Measurements from ENCODE around the gene TAGLN. TPM values are rescaled to one million over a fixed set of nuclear protein-coding genes. Genes with fewer than 3 reads are reported as not detected.

TAGLN gene
- total and polyA plus RNA-seq, 4 donors, result 4,857 to 13,815 (median 11,407) TPM

GRCh38 chr11:117256573-117256972 lies 57.4 kb downstream of the TAGLN start:
- Histone ChIP-seq H3K4me3 (ENCODE audit: low read length in 2 of 2) (no peak overlapping the region), H3K4me1 (ENCODE audit: control insufficient read depth in 1 of 2, insufficient read depth in 2 of 2, low read length in 2 of 2) (no peaks in the 10 kb centered on the region), H3K27ac (ENCODE audit: low read depth in 1 of 2, low read length in 2 of 2) (no peak overlapping the region), H3K36me3 (ENCODE audit: control insufficient read depth in 1 of 2, insufficient read depth in 2 of 2, low read length in 1 of 2) (peaks cover 1 to 3% of the 10 kb centered on the region in 2 donors), H3K27me3 (ENCODE audit: control insufficient read depth in 1 of 2, insufficient read depth in 2 of 2, low read length in 1 of 2) (no peaks in the 10 kb centered on the region), H3K9me3 (ENCODE audit: control insufficient read depth, low read length) (no peaks in the 10 kb centered on the region)
- DNase-seq (no peak), ATAC-seq (ENCODE audit: low FRiP score) (no peak)
- intact Hi-C loops (cut with DNase I), result no loop called here
- WGBS, 2 donors, result 45 to 65% methylated on average over 2 of the region's 2 CpGs

Other genes with a start within 250 kb of the TAGLN start
- gene SIK3, start 100.9 kb upstream of the TAGLN start, total RNA-seq, result 10 to 100 TPM; 59.2 to 64.2 TPM
- gene SIK3, start 100.9 kb upstream of the TAGLN start, polyA plus RNA-seq, result 10 to 100 TPM in 1 of 2 donors, 1 to 10 TPM in 1; 6.4 to 18.8 TPM
- gene PAFAH1B2, start 55.1 kb upstream of the TAGLN start, total RNA-seq, result 10 to 100 TPM; 69.9 to 73.5 TPM
- 10 to 100 TPM; 18.2 to 20.5 TPM for gene PAFAH1B2, start 55.1 kb upstream of the TAGLN start, polyA plus RNA-seq
- 10 to 100 TPM; 51.2 to 81.3 TPM for gene SIDT2, start 20.6 kb upstream of the TAGLN start, total RNA-seq
- gene SIDT2, start 20.6 kb upstream of the TAGLN start, polyA plus RNA-seq, result 10 to 100 TPM; 10.4 to 62.9 TPM
- gene PCSK7, start 32.7 kb downstream of the TAGLN start, total RNA-seq, result 10 to 100 TPM; 52.8 to 71.5 TPM
- 10 to 100 TPM; 23.5 to 57.0 TPM for gene PCSK7, start 32.7 kb downstream of the TAGLN start, polyA plus RNA-seq
- 10 to 100 TPM; 27.2 to 32.7 TPM for gene RNF214, start 33.3 kb downstream of the TAGLN start, total RNA-seq
- 10 to 100 TPM; 10.9 to 16.7 TPM for gene RNF214, start 33.3 kb downstream of the TAGLN start, polyA plus RNA-seq
- 10 to 100 TPM in 1 of 2 donors, 1 to 10 TPM in 1; 9.8 to 11.5 TPM for gene BACE1-AS, start 92.0 kb downstream of the TAGLN start, total RNA-seq
- 1 to 10 TPM; 1.3 to 5.0 TPM for gene BACE1-AS, start 92.0 kb downstream of the TAGLN start, polyA plus RNA-seq
- gene BACE1, start 116.9 kb downstream of the TAGLN start, total RNA-seq, result 10 to 100 TPM; 29.0 to 36.3 TPM
- 10 to 100 TPM in 1 of 2 donors, 1 to 10 TPM in 1; 5.5 to 20.7 TPM for gene BACE1, start 116.9 kb downstream of the TAGLN start, polyA plus RNA-seq
- 10 to 100 TPM; 29.3 to 51.2 TPM for gene CEP164, start 128.5 kb downstream of the TAGLN start, total RNA-seq
- 10 to 100 TPM in 1 of 2 donors, 1 to 10 TPM in 1; 7.1 to 41.8 TPM for gene CEP164, start 128.5 kb downstream of the TAGLN start, polyA plus RNA-seq